Naive thymus-derived CD4-positive, alpha-beta T cell (primary cell): ENCODE data around the gene PRAMEF1. TPM values are rescaled to one million over a fixed set of nuclear protein-coding genes. Genes with fewer than 3 reads are reported as not detected.
"Not testable (repeated sequence)": the region's sequence is repeated elsewhere in the genome, so short reads cannot be mapped to it uniquely, and the experiment has no call there.

Experiments
- ATAC-seq: fragments of 150-1000 bp; cut with Tn5 transposase; 2 replicates; pipeline ENCODE4 v1.10.0; 2021; ENCODE audit warnings: mild to moderate bottlenecking, moderate library complexity
- CTCF ChIA-PET: fragments of 350-600 bp; sonication (Branson Sonifier 250); formaldehyde crosslinking; loops from one replicate; lab custom pipeline; 2021; ENCODE audit warnings: antibody characterized with exemption; lab: Charles Lee
- POLR2A ChIA-PET: fragments of 350-600 bp; sonication (Branson Sonifier 250); formaldehyde crosslinking; loops from one replicate; lab custom pipeline; 2021; ENCODE audit warnings: antibody characterized with exemption, inconsistent platforms; lab: Charles Lee
- DNase-seq, 9 donors: peaks; one replicate each; pipeline versions ENCODE4 v3.0.0 to v3.0.0-alpha.2; 2020 to 2022; ENCODE audit warnings: mixed read lengths in 1 of 9
- H3K27ac ChIP-seq: one replicate; pipeline ENCODE4 v1.7.0; 2013; ENCODE audit warnings: mild to moderate bottlenecking, low read depth, low read length, moderate library complexity
- H3K27me3 ChIP-seq, 2 donors: one replicate each; pipeline ENCODE4 v1.7.0; 2013; ENCODE audit warnings: low read length in 2 of 2, mild to moderate bottlenecking in 2 of 2, moderate library complexity in 2 of 2; ENCODE audit not compliant: control insufficient read depth in 2 of 2, insufficient read depth in 2 of 2
- H3K36me3 ChIP-seq, 3 experiments: 1 replicate in 2 of 3; 2 replicates in 1 of 3; pipeline ENCODE4 v1.7.0; 2013; ENCODE audit warnings: low read length in 3 of 3, mild to moderate bottlenecking in 3 of 3, moderate library complexity in 1 of 3; ENCODE audit not compliant: insufficient read depth in 3 of 3, control insufficient read depth in 2 of 3
- H3K4me1 ChIP-seq, 2 donors: one replicate each; pipeline ENCODE4 v1.7.0; 2013; ENCODE audit warnings: low read length in 2 of 2, mild to moderate bottlenecking in 2 of 2, moderate library complexity in 1 of 2; ENCODE audit not compliant: control insufficient read depth in 2 of 2, insufficient read depth in 2 of 2
- H3K4me3 ChIP-seq: 2 replicates; pipeline ENCODE4 v1.7.0; 2013; ENCODE audit warnings: mild to moderate bottlenecking, low read length
- H3K9me3 ChIP-seq, 3 experiments: 1 replicate in 2 of 3; 2 replicates in 1 of 3; pipeline ENCODE4 v1.7.0; 2013; ENCODE audit warnings: low read length in 3 of 3; ENCODE audit not compliant: control insufficient read depth in 2 of 3
- H3K27ac Mint-ChIP-seq, 9 donors: one replicate each; pipeline ENCODE4 v1.8.0; 2020 to 2022; ENCODE audit warnings: mixed read lengths in 9 of 9, mild to moderate bottlenecking in 8 of 9, moderate library complexity in 5 of 9, inconsistent platforms in 2 of 9
- H3K27me3 Mint-ChIP-seq, 5 donors: one replicate each; pipeline ENCODE4 v1.8.0; 2021 to 2022; ENCODE audit warnings: mixed read lengths in 5 of 5, mild to moderate bottlenecking in 1 of 5
- H3K36me3 Mint-ChIP-seq, 5 donors: one replicate each; pipeline ENCODE4 v1.8.0; 2020 to 2022; ENCODE audit warnings: mixed read lengths in 5 of 5, mild to moderate bottlenecking in 3 of 5, inconsistent platforms in 1 of 5
- H3K4me1 Mint-ChIP-seq, 7 donors: one replicate each; pipeline ENCODE4 v1.8.0; 2020 to 2022; ENCODE audit warnings: mixed read lengths in 7 of 7, mild to moderate bottlenecking in 3 of 7, inconsistent platforms in 1 of 7
- H3K4me3 Mint-ChIP-seq, 10 donors: one replicate each; pipeline ENCODE4 v1.8.0; 2020 to 2022; ENCODE audit warnings: mild to moderate bottlenecking in 10 of 10, mixed read lengths in 10 of 10, moderate library complexity in 6 of 10, inconsistent platforms in 2 of 10
- H3K9me3 Mint-ChIP-seq, 11 donors: one replicate each; pipeline ENCODE4 v1.8.0; 2020 to 2022; ENCODE audit warnings: mixed read lengths in 11 of 11, mild to moderate bottlenecking in 4 of 11, inconsistent platforms in 1 of 11, moderate library complexity in 1 of 11
- intact Hi-C, 2 donors: fragments of 100-400 bp; cut with micrococcal nuclease; formaldehyde crosslinking; loops; one replicate each; pipeline ENCODE4 v1.15.1; 2023
- polyA plus RNA-seq, 2 donors: library from polyadenylated mRNA; unstranded; fragments of 300-500 nt; fragmentation: Illumina TruSeq; gene quantifications; one replicate each; pipeline ENCODE4 v1.2.3, GENCODE V29; 2021
- total RNA-seq, 6 experiments: library from RNA in 5 of 6; stranded (reverse) in 5 of 6; gene quantifications; 1 replicate in 5 of 6; 2 replicates in 1 of 6; pipeline ENCODE4 v1.2.3 and lab custom pipeline; 2021 to 2026

PRAMEF1 gene
- total RNA-seq = not detected
- not detected for polyA plus RNA-seq
- not detected for total RNA-seq (lab: John Stamatoyannopoulos, UW)

GRCh38 chr1:12791097-12791496 lies at the start of gene PRAMEF1:
PRAMEF1 (plus strand) TSS chr1:12791397; CDS start chr1:12793228, 1,831 bp downstream.
- H3K27me3 Mint-ChIP-seq, CTCF ChIA-PET, H3K36me3 ChIP-seq, DNase-seq, H3K4me3 Mint-ChIP-seq, H3K27ac Mint-ChIP-seq, H3K36me3 Mint-ChIP-seq, H3K27me3 ChIP-seq, H3K4me3 ChIP-seq, H3K4me1 Mint-ChIP-seq, ATAC-seq, H3K27ac ChIP-seq, H3K4me1 ChIP-seq, H3K9me3 ChIP-seq, intact Hi-C loops, POLR2A ChIA-PET: not testable (repeated sequence)
- H3K9me3 Mint-ChIP-seq = peaks cover 0 to 15% (median 4%) of the 10 kb centered on the region in 11 donors

GRCh38 chr1:12741946-12742345 lies 49.3 kb upstream of the PRAMEF1 start:
- no peak overlapping the region for H3K4me3 Mint-ChIP-seq
- H3K27ac Mint-ChIP-seq = no peak overlapping the region
- intact Hi-C loops = no loop called here
- ATAC-seq = no peak
- DNase-seq = no peak
- H3K4me3 ChIP-seq = no peak overlapping the region
- POLR2A ChIA-PET = no interaction called here
- peaks cover 22 to 57% (median 47%) of the 10 kb centered on the region in 5 donors for H3K27me3 Mint-ChIP-seq
- H3K4me1 Mint-ChIP-seq = peaks cover 0 to 6% (median 0%) of the 10 kb centered on the region in 7 donors
- no peaks in the 10 kb centered on the region for H3K36me3 ChIP-seq
- CTCF ChIA-PET = no interaction called here
- H3K4me1 ChIP-seq = no peaks in the 10 kb centered on the region
- no peak overlapping the region for H3K27ac ChIP-seq
- no peaks in the 10 kb centered on the region for H3K27me3 ChIP-seq
- peaks cover 2 to 17% (median 7%) of the 10 kb centered on the region in 11 donors for H3K9me3 Mint-ChIP-seq
- H3K9me3 ChIP-seq = peaks cover 0 to 3% (median 0%) of the 10 kb centered on the region in 3 experiments
- peaks cover 0 to 6% (median under 1%) of the 10 kb centered on the region in 5 donors for H3K36me3 Mint-ChIP-seq

GRCh38 chr1:12745126-12745991 lies 45.8 kb upstream of the PRAMEF1 start:
- intact Hi-C loops = no loop called here
- Mint-ChIP-seq H3K4me1 (peaks cover 0 to 6% (median 0%) of the 10 kb centered on the region in 7 donors), H3K27ac (no peak overlapping the region), H3K9me3 (peaks cover 11 to 45% (median 22%) of the 10 kb centered on the region in 11 donors), H3K27me3 (peaks cover 17 to 61% (median 57%) of the 10 kb centered on the region in 5 donors), H3K36me3 (peaks cover 0 to 19% (median 6%) of the 10 kb centered on the region in 5 donors), H3K4me3 (no peak overlapping the region)
- H3K4me3 ChIP-seq = no peak overlapping the region
- DNase-seq (no peak), ATAC-seq (no peak)
- CTCF ChIA-PET = no interaction called here
- no peaks in the 10 kb centered on the region for H3K27me3 ChIP-seq
- no peaks in the 10 kb centered on the region for H3K4me1 ChIP-seq
- POLR2A ChIA-PET = no interaction called here
- no peak overlapping the region for H3K27ac ChIP-seq
- H3K9me3 ChIP-seq = peaks cover 0 to 27% (median 0%) of the 10 kb centered on the region in 3 experiments
- H3K36me3 ChIP-seq = no peaks in the 10 kb centered on the region

GRCh38 chr1:12745992-12746323 lies 45.2 kb upstream of the PRAMEF1 start, which contains the start of gene CFAP107:
CFAP107 (plus strand) TSS chr1:12746200; CDS start chr1:12746431, 231 bp downstream.
- Histone ChIP-seq H3K9me3 (peaks cover 0 to 27% (median 0%) of the 10 kb centered on the region in 3 experiments), H3K4me1 (no peaks in the 10 kb centered on the region), H3K36me3 (no peaks in the 10 kb centered on the region), H3K27ac (no peak within 1 kb of the TSS), H3K27me3 (no peaks in the 10 kb centered on the region), H3K4me3 (no peak within 1 kb of the TSS)
- Mint-ChIP-seq H3K36me3 (peaks cover 0 to 19% (median 6%) of the 10 kb centered on the region in 5 donors), H3K27ac (no peak within 1 kb of the TSS), H3K4me1 (peaks cover 0 to 6% (median 0%) of the 10 kb centered on the region in 7 donors), H3K4me3 (no peak within 1 kb of the TSS), H3K27me3 (peaks cover 20 to 67% (median 63%) of the 10 kb centered on the region in 5 donors), H3K9me3 (peaks cover 11 to 51% (median 28%) of the 10 kb centered on the region in 11 donors)
- POLR2A ChIA-PET = no interaction called here
- CTCF ChIA-PET = no interaction called here
- ATAC-seq = no peak
- intact Hi-C loops = no loop called here
- DNase-seq = no peak

GRCh38 chr1:12748778-12749355 lies 42.3 kb upstream of the PRAMEF1 start:
- no peak overlapping the region for H3K27ac Mint-ChIP-seq

GRCh38 chr1:12754738-12755137 lies 36.5 kb upstream of the PRAMEF1 start:
- CTCF ChIA-PET = interaction anchor here (0.7 kb wide), 1 partner anchor 10 kb away, joined by 3 read pairs; no protein-coding TSS in a partner anchor
- ATAC-seq = no peak
- peaks cover 15 to 69% (median 53%) of the 10 kb centered on the region in 5 donors for H3K27me3 Mint-ChIP-seq

More at GRCh38 chr1:12748778-12749355, 42.3 kb upstream of the PRAMEF1 start:
- peaks cover 11 to 52% (median 29%) of the 10 kb centered on the region in 11 donors for H3K9me3 Mint-ChIP-seq
- peaks cover 0 to 6% (median 0%) of the 10 kb centered on the region in 7 donors for H3K4me1 Mint-ChIP-seq
- Histone ChIP-seq H3K36me3 (no peaks in the 10 kb centered on the region), H3K27me3 (no peaks in the 10 kb centered on the region), H3K27ac (no peak overlapping the region), H3K4me3 (no peak overlapping the region), H3K4me1 (no peaks in the 10 kb centered on the region), H3K9me3 (peaks cover 0 to 27% (median 0%) of the 10 kb centered on the region in 3 experiments)
- no peak for ATAC-seq
- ChIA-PET CTCF (interaction anchor here (0.9 kb wide), 1 partner anchor 888 kb away, joined by 3 read pairs; no protein-coding TSS in a partner anchor), POLR2A (no interaction called here)
- no peak for DNase-seq
- H3K4me3 Mint-ChIP-seq = no peak overlapping the region
- intact Hi-C loops = no loop called here
- peaks cover 20 to 77% (median 75%) of the 10 kb centered on the region in 5 donors for H3K27me3 Mint-ChIP-seq
- peaks cover 0 to 19% (median 6%) of the 10 kb centered on the region in 5 donors for H3K36me3 Mint-ChIP-seq

More at GRCh38 chr1:12754738-12755137, 36.5 kb upstream of the PRAMEF1 start:
- no peak overlapping the region for H3K4me3 ChIP-seq
- intact Hi-C loops = no loop called here
- H3K4me1 ChIP-seq = no peaks in the 10 kb centered on the region
- H3K36me3 Mint-ChIP-seq = peaks cover 0 to 3% (median 0%) of the 10 kb centered on the region in 5 donors
- no peaks in the 10 kb centered on the region for H3K27me3 ChIP-seq
- POLR2A ChIA-PET = no interaction called here
- no peaks in the 10 kb centered on the region for H3K36me3 ChIP-seq
- H3K4me1 Mint-ChIP-seq = no peaks in the 10 kb centered on the region
- H3K9me3 ChIP-seq = peaks cover 0 to 6% (median 0%) of the 10 kb centered on the region in 3 experiments
- H3K27ac Mint-ChIP-seq = no peak overlapping the region
- H3K27ac ChIP-seq = no peak overlapping the region
- no peak overlapping the region for H3K4me3 Mint-ChIP-seq
- peaks cover 0 to 14% (median 6%) of the 10 kb centered on the region in 11 donors for H3K9me3 Mint-ChIP-seq
- DNase-seq = no peak
